Gastrocnemius medialis (tissue), 4 donors: ENCODE results near the gene ANO6. TPM values are rescaled to one million over a fixed set of nuclear protein-coding genes. Genes with fewer than 3 reads are reported as not detected.

ENCODE experiments used
- ATAC-seq, 2 donors: fragments of 150-250 bp; one replicate each; pipeline ENCODE4 v1.9.1; 2016
- DNase-seq, 2 donors: peaks; one replicate each; pipeline ENCODE4 v3.0.0-alpha.2; 2019
- H3K27ac ChIP-seq, 4 donors: fragments of 200-600 bp; sonication (generic); 1 replicate in 1 of 4; 2 replicates in 3 of 4; pipeline ENCODE4 v1.5.1; 2016 to 2018; ENCODE audit warnings: mild to moderate bottlenecking in 2 of 4, moderate library complexity in 1 of 4
- H3K27me3 ChIP-seq, 3 donors: fragments of 200-600 bp; sonication (generic) in 2 of 3; 1 replicate in 1 of 3; 2 replicates in 2 of 3; pipeline versions ENCODE4 v1.5.1 to v1.6.0; 2016 to 2019; ENCODE audit warnings: mild to moderate bottlenecking in 1 of 3, moderate library complexity in 1 of 3
- H3K36me3 ChIP-seq, 2 donors: fragments of 200-600 bp; sonication (generic) in 1 of 2; one replicate each; pipeline ENCODE4 v1.5.1; 2017 to 2018
- H3K4me1 ChIP-seq, 2 donors: fragments of 200-600 bp; sonication (generic) in 1 of 2; one replicate each; pipeline ENCODE4 v1.5.1; 2016 to 2017; ENCODE audit warnings: mild to moderate bottlenecking in 2 of 2
- H3K4me3 ChIP-seq, 4 donors: fragments of 200-600 bp; sonication (generic) in 3 of 4; 1 replicate in 1 of 4; 2 replicates in 3 of 4; pipeline ENCODE4 v1.5.1; 2016 to 2019; ENCODE audit warnings: mild to moderate bottlenecking in 2 of 4
- H3K9me3 ChIP-seq, 3 donors: fragments of 200-600 bp; sonication (generic) in 2 of 3; 1 replicate in 1 of 3; 2 replicates in 2 of 3; pipeline ENCODE4 v1.5.1; 2016 to 2019
- POLR2A ChIP-seq, 2 donors: fragments of 450-650 bp; IDR thresholded peaks; one replicate each; pipeline ENCODE4 v1.6.1; 2017; ENCODE audit warnings: antibody characterized with exemption in 2 of 2, mild to moderate bottlenecking in 2 of 2, moderate library complexity in 2 of 2
- in situ Hi-C, 4 donors: fragments of 200-750 bp; cut with MboI; loops; one replicate each; pipeline versions ENCODE4 v1.15.0 to v1.8.0; 2017; ENCODE audit warnings: low sequenced_read_pairs in 4 of 4
- intact Hi-C: fragments of 100-400 bp; cut with DNase I; formaldehyde crosslinking; loops from one replicate; pipeline ENCODE4 v1.15.1; 2023; ENCODE audit warnings: low total_unique reads
- total RNA-seq, 4 donors: library from RNA; depleted of rRNA; stranded (reverse); fragments of >200 nt; gene quantifications; one replicate each; pipeline versions ENCODE4 v1.1.0 to v1.2.3, GENCODE V29; 2016
- TF ChIP-seq, protein P1 (sequence below), 5 experiments: fragments of 450-650 bp in 3 of 5; fragments of 200-600 bp in 2 of 5; sonication (generic) in 2 of 5; IDR thresholded peaks in 4 of 5; conservative IDR thresholded peaks in 1 of 5; 1 replicate in 4 of 5; 2 replicates in 1 of 5; pipeline ENCODE4 v1.5.1; 2016 to 2019; ENCODE audit warnings: antibody characterized with exemption in 5 of 5, mild to moderate bottlenecking in 3 of 5, moderate library complexity in 3 of 5

Gene ANO6
- total RNA-seq, 4 donors from 2014 or later: 75.4 to 100 (median 91.8) TPM

DNA sequence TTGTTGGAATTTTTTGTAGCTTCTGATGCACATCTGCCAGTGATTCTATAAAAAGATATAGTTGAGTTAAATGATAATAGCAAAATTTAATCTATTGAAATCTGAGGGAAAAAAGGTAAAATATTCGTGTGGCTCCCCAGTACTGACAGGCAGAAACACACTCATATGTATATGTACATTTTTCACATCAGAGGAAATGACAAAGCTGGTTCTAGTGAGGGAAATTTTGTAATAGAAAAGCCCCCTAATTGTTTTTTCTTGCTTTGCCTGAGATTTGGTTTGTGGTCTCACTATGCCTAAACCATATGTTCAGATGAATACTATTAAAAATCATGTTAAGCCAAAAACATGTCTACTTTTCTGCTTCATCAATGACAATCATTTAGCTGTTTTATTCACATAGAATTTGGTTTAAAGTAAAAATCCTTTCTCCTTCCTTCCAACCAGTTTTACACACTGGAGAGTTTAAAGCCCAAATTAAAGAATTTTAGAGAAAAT lies 203.5 kb downstream of the ANO6 start:
- DNase-seq: no peak
- ATAC-seq: no peak
- no peak for TF ChIP-seq POLR2A (IDR thresholded peaks at IDR 0.05)
- TF ChIP-seq, protein P1, sequence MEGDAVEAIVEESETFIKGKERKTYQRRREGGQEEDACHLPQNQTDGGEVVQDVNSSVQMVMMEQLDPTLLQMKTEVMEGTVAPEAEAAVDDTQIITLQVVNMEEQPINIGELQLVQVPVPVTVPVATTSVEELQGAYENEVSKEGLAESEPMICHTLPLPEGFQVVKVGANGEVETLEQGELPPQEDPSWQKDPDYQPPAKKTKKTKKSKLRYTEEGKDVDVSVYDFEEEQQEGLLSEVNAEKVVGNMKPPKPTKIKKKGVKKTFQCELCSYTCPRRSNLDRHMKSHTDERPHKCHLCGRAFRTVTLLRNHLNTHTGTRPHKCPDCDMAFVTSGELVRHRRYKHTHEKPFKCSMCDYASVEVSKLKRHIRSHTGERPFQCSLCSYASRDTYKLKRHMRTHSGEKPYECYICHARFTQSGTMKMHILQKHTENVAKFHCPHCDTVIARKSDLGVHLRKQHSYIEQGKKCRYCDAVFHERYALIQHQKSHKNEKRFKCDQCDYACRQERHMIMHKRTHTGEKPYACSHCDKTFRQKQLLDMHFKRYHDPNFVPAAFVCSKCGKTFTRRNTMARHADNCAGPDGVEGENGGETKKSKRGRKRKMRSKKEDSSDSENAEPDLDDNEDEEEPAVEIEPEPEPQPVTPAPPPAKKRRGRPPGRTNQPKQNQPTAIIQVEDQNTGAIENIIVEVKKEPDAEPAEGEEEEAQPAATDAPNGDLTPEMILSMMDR (IDR thresholded peaks at IDR 0.05 in 4 of 5, conservative IDR thresholded peaks at IDR 0.05 in 1 of 5): no peak
- H3K27ac ChIP-seq: no peak overlapping the region
- H3K9me3 ChIP-seq: no peaks in the 10 kb centered on the region
- H3K36me3 ChIP-seq: peaks cover 0 to 62% of the 10 kb centered on the region in 2 donors
- H3K4me1 ChIP-seq: peaks cover 0 to 3% of the 10 kb centered on the region in 2 donors
- intact Hi-C loops (loop anchor here (2.0 to 5.0 kb wide), 3 partner anchors 23 to 573 kb away; partner anchors contain the start of gene SCAF11), in situ Hi-C loops (no loop called here)
- H3K27me3 ChIP-seq: no peaks in the 10 kb centered on the region
- H3K4me3 ChIP-seq: no peak overlapping the region

DNA sequence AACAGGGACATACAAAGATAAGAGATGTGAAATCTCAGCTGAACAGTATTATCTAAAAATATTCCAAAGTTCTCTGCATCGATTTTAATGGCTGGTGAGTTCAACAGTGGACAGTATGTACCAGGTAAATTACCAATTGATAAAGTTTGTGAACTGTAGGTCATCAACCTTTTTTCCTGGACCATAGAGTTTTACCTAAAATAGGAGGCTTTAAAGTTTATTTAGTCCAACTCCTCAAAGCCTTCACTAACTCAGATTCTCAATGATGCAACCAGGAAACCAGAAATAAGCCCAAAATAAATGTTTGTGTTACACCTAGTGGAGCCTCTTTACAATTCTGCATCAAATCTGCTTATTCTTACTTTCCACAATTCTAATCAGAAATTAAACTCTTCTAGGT lies 205.8 kb downstream of the ANO6 start:
- intact Hi-C loops: no loop called here
- Histone ChIP-seq H3K9me3 (no peaks in the 10 kb centered on the region), H3K4me1 (no peaks in the 10 kb centered on the region), H3K4me3 (no peak overlapping the region), H3K36me3 (peaks cover 0 to 77% of the 10 kb centered on the region in 2 donors), H3K27me3 (no peaks in the 10 kb centered on the region), H3K27ac (no peak overlapping the region)
- in situ Hi-C loops: no loop called here
- no peak for DNase-seq
- no peak for ATAC-seq
- no peak for TF ChIP-seq POLR2A (IDR thresholded peaks at IDR 0.05)
- TF ChIP-seq, protein P1 (IDR thresholded peaks at IDR 0.05 in 4 of 5, conservative IDR thresholded peaks at IDR 0.05 in 1 of 5): no peak

DNA sequence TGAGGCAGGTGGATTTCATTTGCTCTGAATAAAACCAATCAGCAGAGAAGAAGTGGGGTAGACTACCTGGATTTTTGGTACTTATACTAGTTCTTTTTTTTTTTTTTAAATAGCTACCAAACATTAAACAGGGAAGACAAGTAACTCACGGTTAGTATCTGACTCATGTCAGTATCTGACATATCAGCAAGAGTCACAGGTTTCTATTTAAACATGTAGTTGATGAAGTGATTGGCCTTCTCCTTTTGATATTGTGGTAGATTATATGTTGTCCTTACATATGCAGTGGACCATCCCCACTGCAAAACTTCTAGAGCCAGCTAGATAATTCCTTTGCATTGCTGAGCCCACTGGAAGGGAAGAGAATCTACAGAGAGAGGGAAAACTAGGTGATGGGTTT lies 208.0 kb downstream of the ANO6 start:
- Histone ChIP-seq H3K27me3 (no peaks in the 10 kb centered on the region), H3K36me3 (peaks cover 0 to 80% of the 10 kb centered on the region in 2 donors), H3K4me3 (no peak overlapping the region), H3K9me3 (no peaks in the 10 kb centered on the region), H3K4me1 (no peaks in the 10 kb centered on the region), H3K27ac (no peak overlapping the region)
- in situ Hi-C loops: no loop called here
- no peak for ATAC-seq
- TF ChIP-seq POLR2A (IDR thresholded peaks at IDR 0.05): no peak
- TF ChIP-seq, protein P1 (IDR thresholded peaks at IDR 0.05 in 4 of 5, conservative IDR thresholded peaks at IDR 0.05 in 1 of 5): no peak
- intact Hi-C loops: no loop called here
- DNase-seq: no peak

DNA sequence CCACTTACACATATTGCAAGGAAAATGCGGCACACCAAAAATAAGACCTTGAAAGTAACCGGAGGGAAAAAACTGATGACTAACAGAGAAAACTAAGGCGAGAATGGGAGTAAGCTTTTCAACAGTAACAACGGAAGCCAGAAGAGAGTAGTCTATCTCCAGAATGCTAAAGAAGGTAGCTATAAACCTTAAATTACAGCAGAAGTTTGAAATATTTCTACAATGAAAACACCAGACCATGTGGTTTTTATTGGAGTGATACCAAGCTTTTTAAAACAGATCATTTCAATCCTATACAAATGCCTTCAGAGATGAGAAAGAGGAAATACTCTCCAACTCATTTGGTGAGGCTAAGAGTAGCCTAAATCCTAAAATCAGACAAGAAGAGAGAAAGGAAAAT lies 209.5 kb downstream of the ANO6 start:
- in situ Hi-C loops (no loop called here), intact Hi-C loops (no loop called here)
- Histone ChIP-seq H3K27me3 (no peaks in the 10 kb centered on the region), H3K36me3 (peaks cover 0 to 94% of the 10 kb centered on the region in 2 donors), H3K4me3 (no peak overlapping the region), H3K9me3 (no peaks in the 10 kb centered on the region), H3K27ac (no peak overlapping the region), H3K4me1 (no peaks in the 10 kb centered on the region)
- DNase-seq (no peak), ATAC-seq (no peak)
- TF ChIP-seq POLR2A (IDR thresholded peaks at IDR 0.05): no peak
- TF ChIP-seq, protein P1 (IDR thresholded peaks at IDR 0.05 in 4 of 5, conservative IDR thresholded peaks at IDR 0.05 in 1 of 5): no peak

DNA sequence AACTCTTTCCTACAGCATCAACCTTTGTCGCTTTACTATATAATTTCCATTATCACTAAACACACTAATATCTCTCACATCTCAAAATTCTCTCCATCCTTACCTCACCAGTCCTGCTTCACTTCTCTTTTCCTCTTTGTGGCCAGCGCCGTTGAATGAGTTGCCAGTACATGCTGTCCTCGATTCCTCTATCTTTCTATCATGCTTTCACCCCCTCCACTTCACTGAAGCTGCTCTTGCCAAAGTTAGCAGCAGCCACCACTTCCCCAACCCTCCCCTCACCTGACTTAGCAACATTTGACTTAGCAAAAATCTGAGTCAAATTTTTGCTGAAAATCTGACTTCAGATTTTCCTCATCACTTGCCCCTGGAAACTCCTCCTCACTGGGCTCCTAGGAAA lies 210.4 kb downstream of the ANO6 start:
- DNase-seq (no peak), ATAC-seq (no peak)
- intact Hi-C loops (no loop called here), in situ Hi-C loops (no loop called here)
- Histone ChIP-seq H3K9me3 (no peaks in the 10 kb centered on the region), H3K36me3 (peaks cover 0 to 97% of the 10 kb centered on the region in 2 donors), H3K27ac (no peak overlapping the region), H3K4me3 (no peak overlapping the region), H3K27me3 (no peaks in the 10 kb centered on the region), H3K4me1 (no peaks in the 10 kb centered on the region)
- TF ChIP-seq, protein P1 (IDR thresholded peaks at IDR 0.05 in 4 of 5, conservative IDR thresholded peaks at IDR 0.05 in 1 of 5): no peak
- TF ChIP-seq POLR2A (IDR thresholded peaks at IDR 0.05): no peak
